GM12878 (cell line): ENCODE results near the gene ANKRD13C. TPM values are rescaled to one million over a fixed set of nuclear protein-coding genes. Genes with fewer than 3 reads are reported as not detected.

Experiments used
- ATAC-seq: fragments of 200-7000 bp; cut with Tn5 transposase; 3 replicates; pipeline ENCODE4 v1.9.1; 2020; ENCODE audit warnings: mild to moderate bottlenecking, moderate library complexity
- BruUV-seq: library from RNA; stranded (reverse); fragments of 400-500 nt; replicated peaks from 2 replicates; lab custom pipeline; 2021; lab: Mats Ljungman, UMichigan
- CTCF ChIA-PET: fragments of 300-600 bp; sonication (Branson Sonifier 250); formaldehyde crosslinking; extraction: SDS; loops from one replicate; lab custom pipeline; 2021; ENCODE audit warnings: inconsistent platforms; lab: Yijun Ruan, JAX
- POLR2A ChIA-PET: fragments of 350-600 bp; formaldehyde crosslinking; extraction: SDS; loops from one replicate; lab custom pipeline; 2021; ENCODE audit warnings: inconsistent platforms; lab: Charles Lee
- RAD21 ChIA-PET: fragments of 300-600 bp; sonication (Branson Sonifier 250); formaldehyde crosslinking; loops from one replicate; lab custom pipeline; 2023; ENCODE audit warnings: antibody characterized with exemption; ENCODE audit not compliant: unreplicated experiment; lab: Charles Lee
- SMC1A ChIA-PET: fragments of 300-600 bp; sonication (Branson Sonifier 250); formaldehyde crosslinking; loops from one replicate; lab custom pipeline; 2023; ENCODE audit not compliant: unreplicated experiment, uncharacterized antibody; lab: Charles Lee
- DNase-seq: peaks from one replicate; pipeline ENCODE4 v3.0.0-alpha.2; 2011; ENCODE audit warnings: low read depth, low spot score
- FAIRE-seq: peaks from 3 replicates; lab custom pipeline; 2011; peaks lifted over from hg19 to GRCh38; lab: Jason Lieb, UNC
- H2AFZ ChIP-seq: 2 replicates; pipeline ENCODE4 v1.6.0; 2011; ENCODE audit warnings: low read depth, low read length, control low read depth; ENCODE audit not compliant: control insufficient read depth
- H3K27ac ChIP-seq: 2 replicates; pipeline ENCODE4 v1.5.1; 2011; ENCODE audit warnings: control low read depth; ENCODE audit not compliant: control insufficient read depth, insufficient read depth
- H3K27me3 ChIP-seq, 2 experiments: replicated peaks in 1 of 2; 2 replicates each; pipeline versions ENCODE4 v1.6.0 to v1.6.1; 2011; ENCODE audit warnings: low read length in 1 of 2; ENCODE audit not compliant: control insufficient read depth in 2 of 2, insufficient read depth in 2 of 2
- H3K36me3 ChIP-seq, 2 experiments: 2 replicates each; pipeline ENCODE4 v1.5.1; 2011; ENCODE audit warnings: low read length in 1 of 2; ENCODE audit not compliant: control insufficient read depth in 2 of 2, insufficient read depth in 2 of 2
- H3K4me1 ChIP-seq: 2 replicates; pipeline ENCODE4 v1.6.1; 2011; ENCODE audit warnings: mild to moderate bottlenecking, low read length, moderate library complexity, mixed read lengths; ENCODE audit not compliant: control insufficient read depth, insufficient read depth
- H3K4me2 ChIP-seq: 2 replicates; pipeline ENCODE4 v1.6.0; 2011; ENCODE audit warnings: control low read depth; ENCODE audit not compliant: control insufficient read depth, insufficient read depth
- H3K4me3 ChIP-seq: fragments of 200-600 bp; sonication (generic); 2 replicates; pipeline ENCODE4 v1.5.1; 2016
- H3K79me2 ChIP-seq: 2 replicates; pipeline ENCODE4 v1.6.0; 2011; ENCODE audit warnings: low read length; ENCODE audit not compliant: control insufficient read depth, insufficient read depth
- H3K9ac ChIP-seq: 2 replicates; pipeline ENCODE4 v1.8.0; 2011; ENCODE audit warnings: low read length, control low read depth, mixed read lengths; ENCODE audit not compliant: control insufficient read depth, insufficient read depth
- H3K9me3 ChIP-seq: replicated peaks from 3 replicates; pipeline ENCODE4 v1.5.1; 2011; ENCODE audit warnings: mild to moderate bottlenecking, low read length; ENCODE audit not compliant: control insufficient read depth, insufficient read depth
- H4K20me1 ChIP-seq: 2 replicates; pipeline ENCODE4 v1.6.0; 2011; ENCODE audit not compliant: control insufficient read depth, insufficient read depth
- CHD1 ChIP-seq: IDR thresholded peaks from 2 replicates; pipeline ENCODE4 v1.6.1; 2012; ENCODE audit warnings: low read depth, low read length, improper control_type of control experiment
- CHD4 ChIP-seq: fragments of 200-600 bp; sonication (generic); IDR thresholded peaks from 2 replicates; pipeline ENCODE4 v1.6.1; 2016; ENCODE audit warnings: mild to moderate bottlenecking
- NFXL1 ChIP-seq: fragments of 450-650 bp; IDR thresholded peaks from 2 replicates; pipeline ENCODE4 v1.6.1; 2017; ENCODE audit warnings: antibody characterized with exemption, mild to moderate bottlenecking, borderline replicate concordance
- RUNX3 ChIP-seq: IDR thresholded peaks from 2 replicates; pipeline ENCODE4 v1.6.1; 2012; ENCODE audit warnings: low read length, inconsistent platforms
- SMARCA5 ChIP-seq: fragments of 450-650 bp; IDR thresholded peaks from 2 replicates; pipeline ENCODE4 v1.6.1; 2017; ENCODE audit warnings: mild to moderate bottlenecking
- SPI1 ChIP-seq: IDR thresholded peaks from 2 replicates; pipeline ENCODE4 v1.6.1; 2011; ENCODE audit warnings: low read depth, mild to moderate bottlenecking, low read length, moderate library complexity, borderline replicate concordance; ENCODE audit not compliant: insufficient read depth
- TCF3 ChIP-seq: IDR thresholded peaks from 2 replicates; pipeline ENCODE4 v1.6.1; 2012; ENCODE audit warnings: low read depth, mild to moderate bottlenecking, low read length, borderline replicate concordance; ENCODE audit not compliant: insufficient read depth
- WGBS: methylation state at CpG from one replicate; pipeline ENCODE4 v1.1.6; 2016; ENCODE audit warnings: low lambda C conversion rate; ENCODE audit not compliant: insufficient replicate concordance, insufficient coverage; ENCODE audit errors: missing lambda C conversion rate; 5-methylcytosine and 5-hydroxymethylcytosine counted together
- in situ Hi-C: fragments of 300-500 bp; cut with MboI; formaldehyde crosslinking; loops from 9 replicates; pipeline ENCODE4 v1.14.3; 2018; ENCODE audit warnings: mixed read lengths
- intact Hi-C: fragments of 100-400 bp; cut with micrococcal nuclease; formaldehyde crosslinking; loops from one replicate; pipeline ENCODE4 v1.14.2; 2022; ENCODE audit not compliant: unreplicated experiment
- polyA plus RNA-seq, 11 experiments: library from polyadenylated mRNA; depleted of rRNA in 4 of 11; unstranded in 6 of 11; stranded (reverse) in 5 of 11; fragments of >200 nt; fragmentation: Nextera tagmentation in 4 of 11; fragmentation: Illumina TruSeq in 1 of 11; extraction: Ambion mirVana in 4 of 11; extraction: Trizol in 1 of 11; gene quantifications; 1 replicate in 1 of 11; 2 replicates in 10 of 11; pipeline versions ENCODE4 v1.2.1 to v1.2.3, GENCODE V29; 2011 to 2016; ENCODE audit warnings: inconsistent platforms in 2 of 11, missing spikeins in 2 of 11, low read depth in 1 of 11
- total RNA-seq, 4 experiments: library from RNA; depleted of rRNA in 3 of 4; stranded (reverse); fragments of >200 nt in 3 of 4; fragmentation: Illumina TruSeq in 1 of 4; extraction: Trizol in 1 of 4; gene quantifications; 2 replicates each; pipeline versions ENCODE4 v1.2.1 to v1.2.3, GENCODE V29; 2013 to 2021
- TF ChIP-seq, protein P1 (sequence below): IDR thresholded peaks from 2 replicates; pipeline ENCODE4 v1.6.1; 2012; ENCODE audit warnings: improper control_type of control experiment, low read depth, low read length; ENCODE audit not compliant: insufficient replicate concordance
- TF ChIP-seq, protein P2 (sequence below): fragments of 450-650 bp; IDR thresholded peaks from 2 replicates; pipeline ENCODE4 v1.6.1; 2017; ENCODE audit warnings: antibody characterized with exemption, mild to moderate bottlenecking, moderate library complexity

The ANKRD13C gene
- total and polyA plus RNA-seq, 10 of the 15 experiments (the other 5 are each of a cell fraction or from before 2014, with no cell fraction given), result 3.7 to 24.4 (median 14.1) TPM

DNA sequence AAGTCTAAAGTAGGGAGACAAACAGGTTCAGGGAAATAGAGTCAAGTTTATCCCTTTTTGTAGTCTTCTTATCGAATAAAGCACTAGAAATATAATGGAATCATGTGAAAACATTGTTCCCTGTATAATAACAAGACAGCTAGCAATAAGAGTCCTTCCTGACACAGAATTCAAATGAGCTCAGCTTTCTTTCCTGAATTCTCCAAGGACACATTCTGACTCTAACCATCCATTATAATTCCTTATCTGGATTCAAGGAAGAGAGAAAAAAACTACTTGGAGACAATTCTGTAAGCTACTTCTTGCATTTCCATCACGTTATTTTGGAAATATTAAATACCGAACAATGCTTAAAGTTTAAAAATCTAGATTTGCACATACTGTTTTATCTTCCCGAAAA lies 58.8 kb downstream of the ANKRD13C start:
- no peak overlapping the region for H3K4me3 ChIP-seq
- no peak for ATAC-seq
- H3K4me2 ChIP-seq, result no peak overlapping the region
- ChIA-PET CTCF (no interaction called here), POLR2A (no interaction called here), SMC1A (no interaction called here), RAD21 (no interaction called here)
- WGBS, result 97% methylated on average over 4 of the region's 4 CpGs
- in situ Hi-C loops (no loop called here), intact Hi-C loops (no loop called here)
- peaks cover 0 to 6% of the 10 kb centered on the region in 2 experiments; a peak in 2 of 4 replicates for H3K36me3 ChIP-seq
- no peak overlapping the region for H2AFZ ChIP-seq
- H4K20me1 ChIP-seq, result no peaks in the 10 kb centered on the region
- no peak for FAIRE-seq
- no peaks in the 10 kb centered on the region for H3K4me1 ChIP-seq
- H3K27ac ChIP-seq, result no peak overlapping the region
- H3K27me3 ChIP-seq, result no peaks in the 10 kb centered on the region
- no TSS peak for BruUV-seq
- no peak overlapping the region for H3K9ac ChIP-seq
- TF ChIP-seq RUNX3 (no peak), CHD1 (no peak)
- DNase-seq, result no peak
- no peaks in the 10 kb centered on the region for H3K9me3 ChIP-seq
- no peaks in the 10 kb centered on the region for H3K79me2 ChIP-seq

DNA sequence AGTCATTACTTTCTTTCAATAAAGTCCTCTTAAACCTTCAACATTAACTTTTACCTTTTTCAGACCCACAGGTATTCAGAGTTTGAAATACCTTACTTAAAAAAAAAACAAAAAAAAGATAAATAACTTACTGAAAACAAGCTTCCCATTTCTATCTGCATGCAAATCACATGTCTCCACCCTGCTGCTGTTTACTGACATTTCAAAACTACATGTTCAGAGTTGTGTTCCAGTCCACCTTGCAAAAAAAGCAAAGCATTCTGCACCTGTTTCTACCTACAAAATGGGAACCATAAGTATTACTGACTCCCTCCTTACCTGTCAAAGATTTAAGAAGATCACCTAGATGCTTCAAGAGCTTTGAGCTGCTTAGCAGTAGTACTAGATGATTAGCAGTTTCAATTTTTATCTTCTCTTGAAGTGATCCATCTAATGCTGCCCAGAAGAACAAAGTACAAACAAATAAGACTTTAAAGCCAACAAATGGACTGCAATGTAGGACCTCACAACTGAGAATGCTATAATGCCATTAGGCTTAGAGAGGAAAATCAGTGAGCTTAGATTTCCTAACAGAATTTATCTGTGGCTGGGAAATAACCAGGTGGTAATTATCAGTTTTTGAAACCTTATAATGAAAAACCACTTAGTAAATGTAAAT lies 61.2 kb downstream of the ANKRD13C start:
- H2AFZ ChIP-seq, result no peak overlapping the region
- FAIRE-seq (no peak), DNase-seq (no peak), ATAC-seq (no peak)
- ChIA-PET POLR2A (interaction anchor here (0.7 kb wide), 1 partner anchor 61 kb away, joined by 3 read pairs; the partner anchor contains the start of gene ANKRD13C), RAD21 (no interaction called here), SMC1A (interaction anchor here (0.8 to 1.3 kb wide), 3 partner anchors 8 to 22 kb away, joined by 3 read pairs; no protein-coding TSS in a partner anchor), CTCF (interaction anchor here (1.0 to 1.3 kb wide), 2 partner anchors 14 to 25 kb away, joined by 3 read pairs; no protein-coding TSS in a partner anchor)
- intact Hi-C loops, result no loop called here
- no peak overlapping the region for H3K4me2 ChIP-seq
- no peak overlapping the region for H3K9ac ChIP-seq
- H3K36me3 ChIP-seq, result peaks cover 0 to 6% of the 10 kb centered on the region in 2 experiments; a peak in 2 of 4 replicates
- no peaks in the 10 kb centered on the region for H3K79me2 ChIP-seq
- H3K9me3 ChIP-seq, result no peaks in the 10 kb centered on the region
- H3K27me3 ChIP-seq, result no peaks in the 10 kb centered on the region
- no peaks in the 10 kb centered on the region for H3K4me1 ChIP-seq
- H3K27ac ChIP-seq, result no peak overlapping the region
- no TSS peak for BruUV-seq
- no peak overlapping the region for H3K4me3 ChIP-seq
- in situ Hi-C loops, result no loop called here
- H4K20me1 ChIP-seq, result no peaks in the 10 kb centered on the region
- no peak for TF ChIP-seq SMARCA5
- TF ChIP-seq CHD4, result no peak
- TF ChIP-seq NFXL1, result no peak
- no peak for TF ChIP-seq SPI1
- TF ChIP-seq, protein P1, sequence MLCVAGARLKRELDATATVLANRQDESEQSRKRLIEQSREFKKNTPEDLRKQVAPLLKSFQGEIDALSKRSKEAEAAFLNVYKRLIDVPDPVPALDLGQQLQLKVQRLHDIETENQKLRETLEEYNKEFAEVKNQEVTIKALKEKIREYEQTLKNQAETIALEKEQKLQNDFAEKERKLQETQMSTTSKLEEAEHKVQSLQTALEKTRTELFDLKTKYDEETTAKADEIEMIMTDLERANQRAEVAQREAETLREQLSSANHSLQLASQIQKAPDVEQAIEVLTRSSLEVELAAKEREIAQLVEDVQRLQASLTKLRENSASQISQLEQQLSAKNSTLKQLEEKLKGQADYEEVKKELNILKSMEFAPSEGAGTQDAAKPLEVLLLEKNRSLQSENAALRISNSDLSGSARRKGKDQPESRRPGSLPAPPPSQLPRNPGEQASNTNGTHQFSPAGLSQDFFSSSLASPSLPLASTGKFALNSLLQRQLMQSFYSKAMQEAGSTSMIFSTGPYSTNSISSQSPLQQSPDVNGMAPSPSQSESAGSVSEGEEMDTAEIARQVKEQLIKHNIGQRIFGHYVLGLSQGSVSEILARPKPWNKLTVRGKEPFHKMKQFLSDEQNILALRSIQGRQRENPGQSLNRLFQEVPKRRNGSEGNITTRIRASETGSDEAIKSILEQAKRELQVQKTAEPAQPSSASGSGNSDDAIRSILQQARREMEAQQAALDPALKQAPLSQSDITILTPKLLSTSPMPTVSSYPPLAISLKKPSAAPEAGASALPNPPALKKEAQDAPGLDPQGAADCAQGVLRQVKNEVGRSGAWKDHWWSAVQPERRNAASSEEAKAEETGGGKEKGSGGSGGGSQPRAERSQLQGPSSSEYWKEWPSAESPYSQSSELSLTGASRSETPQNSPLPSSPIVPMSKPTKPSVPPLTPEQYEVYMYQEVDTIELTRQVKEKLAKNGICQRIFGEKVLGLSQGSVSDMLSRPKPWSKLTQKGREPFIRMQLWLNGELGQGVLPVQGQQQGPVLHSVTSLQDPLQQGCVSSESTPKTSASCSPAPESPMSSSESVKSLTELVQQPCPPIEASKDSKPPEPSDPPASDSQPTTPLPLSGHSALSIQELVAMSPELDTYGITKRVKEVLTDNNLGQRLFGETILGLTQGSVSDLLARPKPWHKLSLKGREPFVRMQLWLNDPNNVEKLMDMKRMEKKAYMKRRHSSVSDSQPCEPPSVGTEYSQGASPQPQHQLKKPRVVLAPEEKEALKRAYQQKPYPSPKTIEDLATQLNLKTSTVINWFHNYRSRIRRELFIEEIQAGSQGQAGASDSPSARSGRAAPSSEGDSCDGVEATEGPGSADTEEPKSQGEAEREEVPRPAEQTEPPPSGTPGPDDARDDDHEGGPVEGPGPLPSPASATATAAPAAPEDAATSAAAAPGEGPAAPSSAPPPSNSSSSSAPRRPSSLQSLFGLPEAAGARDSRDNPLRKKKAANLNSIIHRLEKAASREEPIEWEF, result no peak
- TF ChIP-seq, protein P2, sequence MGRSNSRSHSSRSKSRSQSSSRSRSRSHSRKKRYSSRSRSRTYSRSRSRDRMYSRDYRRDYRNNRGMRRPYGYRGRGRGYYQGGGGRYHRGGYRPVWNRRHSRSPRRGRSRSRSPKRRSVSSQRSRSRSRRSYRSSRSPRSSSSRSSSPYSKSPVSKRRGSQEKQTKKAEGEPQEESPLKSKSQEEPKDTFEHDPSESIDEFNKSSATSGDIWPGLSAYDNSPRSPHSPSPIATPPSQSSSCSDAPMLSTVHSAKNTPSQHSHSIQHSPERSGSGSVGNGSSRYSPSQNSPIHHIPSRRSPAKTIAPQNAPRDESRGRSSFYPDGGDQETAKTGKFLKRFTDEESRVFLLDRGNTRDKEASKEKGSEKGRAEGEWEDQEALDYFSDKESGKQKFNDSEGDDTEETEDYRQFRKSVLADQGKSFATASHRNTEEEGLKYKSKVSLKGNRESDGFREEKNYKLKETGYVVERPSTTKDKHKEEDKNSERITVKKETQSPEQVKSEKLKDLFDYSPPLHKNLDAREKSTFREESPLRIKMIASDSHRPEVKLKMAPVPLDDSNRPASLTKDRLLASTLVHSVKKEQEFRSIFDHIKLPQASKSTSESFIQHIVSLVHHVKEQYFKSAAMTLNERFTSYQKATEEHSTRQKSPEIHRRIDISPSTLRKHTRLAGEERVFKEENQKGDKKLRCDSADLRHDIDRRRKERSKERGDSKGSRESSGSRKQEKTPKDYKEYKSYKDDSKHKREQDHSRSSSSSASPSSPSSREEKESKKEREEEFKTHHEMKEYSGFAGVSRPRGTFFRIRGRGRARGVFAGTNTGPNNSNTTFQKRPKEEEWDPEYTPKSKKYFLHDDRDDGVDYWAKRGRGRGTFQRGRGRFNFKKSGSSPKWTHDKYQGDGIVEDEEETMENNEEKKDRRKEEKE, result no peak
- no peak for TF ChIP-seq TCF3
